ENCODE data around the gene NPR2. TPM values are rescaled to one million over a fixed set of nuclear protein-coding genes. Genes with fewer than 3 reads are reported as not detected.
A peak's percentile ranks its signal among the peaks of the same experiment; 100 is the strongest.

NPR2 gene
- total RNA-seq, 1 donor from 2014 or later: 8.1 TPM

- no peak for DNase-seq (ENCODE audit: low read depth, low spot score)
Observed at GRCh38 chr9:35831040-35831439, 39.6 kb downstream of the NPR2 start.

- no peak for DNase-seq (ENCODE audit: low read depth, low spot score)
Observed at GRCh38 chr9:35832814-35833213, 41.4 kb downstream of the NPR2 start.

- DNase-seq (ENCODE audit: low read depth, low spot score): no peak
Observed at GRCh38 chr9:35834260-35835215, 43.1 kb downstream of the NPR2 start.

- no peak for DNase-seq (ENCODE audit: low read depth, low spot score)
Observed at GRCh38 chr9:35835216-35835632, 43.8 kb downstream of the NPR2 start.

- DNase-seq (ENCODE audit: low read depth, low spot score): no peak
Observed at GRCh38 chr9:35835766-35836165, 44.4 kb downstream of the NPR2 start.

GRCh38 chr9:35836595-35836994 lies 45.2 kb downstream of the NPR2 start:
- DNase-seq (ENCODE audit: low read depth, low spot score): no peak

GRCh38 chr9:35839926-35840325 lies 48.5 kb downstream of the NPR2 start:
- DNase-seq (ENCODE audit: low read depth, low spot score): no peak

- DNase-seq (ENCODE audit: low read depth, low spot score): no peak
Observed at GRCh38 chr9:35840881-35841644, 49.7 kb downstream of the NPR2 start.

- DNase-seq (ENCODE audit: low read depth, low spot score): no peak
Observed at GRCh38 chr9:35841645-35841900, 50.2 kb downstream of the NPR2 start.

- DNase-seq (ENCODE audit: low read depth, low spot score): no peak
Observed at GRCh38 chr9:35842020-35842745, 50.8 kb downstream of the NPR2 start.

- DNase-seq (ENCODE audit: low read depth, low spot score): no peak
Observed at GRCh38 chr9:35842795-35843194, 51.4 kb downstream of the NPR2 start.

GRCh38 chr9:35844628-35845270 lies 53.4 kb downstream of the NPR2 start:
- DNase-seq (ENCODE audit: low read depth, low spot score): peak; percentile 60

GRCh38 chr9:35845824-35846771 lies 54.7 kb downstream of the NPR2 start:
- no peak for DNase-seq (ENCODE audit: low read depth, low spot score)

GRCh38 chr9:35847792-35848572 lies 56.6 kb downstream of the NPR2 start:
- no peak for DNase-seq (ENCODE audit: low read depth, low spot score)

- no peak for DNase-seq (ENCODE audit: low read depth, low spot score)
Observed at GRCh38 chr9:35852267-35852815, 61.0 kb downstream of the NPR2 start.

GRCh38 chr9:35852876-35853865 lies 61.8 kb downstream of the NPR2 start:
- DNase-seq (ENCODE audit: low read depth, low spot score): no peak

GRCh38 chr9:35854091-35854762 lies 62.8 kb downstream of the NPR2 start:
- no peak for DNase-seq (ENCODE audit: low read depth, low spot score)

Measured in pulmonary artery endothelial cell (primary cell).